Fibroblast of lung (primary cell): Measurements from ENCODE around the gene GHR.

Experiments used
- CTCF ChIP-seq, 2 donors: IDR thresholded peaks in 1 of 2; conservative IDR thresholded peaks in 1 of 2; 1 replicate in 1 of 2; 2 replicates in 1 of 2; pipeline ENCODE4 v1.5.1; 2011 to 2012; ENCODE audit warnings: low read length in 2 of 2, control low read depth in 1 of 2, inconsistent platforms in 1 of 2, low read depth in 1 of 2, mild to moderate bottlenecking in 1 of 2
- EZH2 ChIP-seq: IDR thresholded peaks from 2 replicates; pipeline ENCODE4 v1.5.1; 2012; ENCODE audit warnings: low read length, control low read depth, mild to moderate bottlenecking; ENCODE audit errors: missing control alignments

GRCh38 chr5:42507451-42508097 is 84.3 kb downstream of the GHR start:
- TF ChIP-seq CTCF (conservative IDR thresholded peaks at IDR 0.05 in 1 of 2, IDR thresholded peaks at IDR 0.05 in 1 of 2; ENCODE audit: low read depth in 1 of 2, low read length in 2 of 2) (no peak), EZH2 (no peak)
